NCI-H1436 (cell line): Measurements from ENCODE around the gene PRR19.
"Not testable (repeated sequence)": the region's sequence is repeated elsewhere in the genome, so short reads cannot be mapped to it uniquely, and the experiment has no call there.

Source experiments
- DNase-seq: peaks from one replicate; lab custom pipeline; 2025; lab: John Stamatoyannopoulos, UW

PRR19 gene

DNA sequence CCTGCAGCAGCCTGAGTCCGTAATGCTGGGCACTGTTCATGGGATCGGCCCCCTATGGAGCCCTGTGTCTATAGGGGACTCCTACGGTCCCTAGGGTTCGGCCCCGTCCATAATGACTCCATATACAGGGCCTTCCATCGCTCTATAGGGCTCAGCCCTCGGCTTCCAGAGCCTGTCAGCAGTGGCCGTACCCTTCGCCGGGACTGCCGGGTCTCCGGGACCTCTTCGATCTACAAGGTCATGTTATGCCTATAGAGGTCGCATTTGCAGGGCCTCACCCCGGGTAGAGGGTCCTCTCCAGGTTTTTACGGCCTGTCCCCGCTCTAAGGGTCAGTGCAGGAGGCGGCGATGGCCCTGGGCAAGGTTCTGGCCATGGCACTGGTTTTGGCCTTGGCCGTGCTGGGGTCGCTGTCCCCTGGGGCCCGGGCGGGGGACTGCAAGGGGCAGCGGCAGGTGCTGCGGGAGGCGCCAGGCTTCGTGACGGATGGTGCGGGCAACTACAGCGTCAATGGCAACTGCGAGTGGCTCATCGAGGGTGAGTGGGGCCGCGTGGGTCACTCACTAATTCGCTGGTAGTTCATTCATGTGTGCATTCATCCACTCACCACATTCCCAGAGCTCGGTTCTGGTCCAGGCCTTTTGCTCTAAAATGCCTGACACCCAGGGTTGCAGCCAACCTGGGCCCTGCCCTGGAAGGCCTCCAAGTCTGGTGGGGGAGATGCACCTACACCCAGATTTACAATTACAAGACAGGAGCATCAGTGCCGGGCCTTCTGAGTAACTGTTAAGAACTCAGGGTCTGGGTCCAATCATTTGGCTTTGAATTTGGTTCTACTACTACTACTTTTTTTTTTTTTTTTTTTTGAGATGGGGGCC lies 24.2 kb downstream of the PRR19 start:
- no peak for DNase-seq

DNA sequence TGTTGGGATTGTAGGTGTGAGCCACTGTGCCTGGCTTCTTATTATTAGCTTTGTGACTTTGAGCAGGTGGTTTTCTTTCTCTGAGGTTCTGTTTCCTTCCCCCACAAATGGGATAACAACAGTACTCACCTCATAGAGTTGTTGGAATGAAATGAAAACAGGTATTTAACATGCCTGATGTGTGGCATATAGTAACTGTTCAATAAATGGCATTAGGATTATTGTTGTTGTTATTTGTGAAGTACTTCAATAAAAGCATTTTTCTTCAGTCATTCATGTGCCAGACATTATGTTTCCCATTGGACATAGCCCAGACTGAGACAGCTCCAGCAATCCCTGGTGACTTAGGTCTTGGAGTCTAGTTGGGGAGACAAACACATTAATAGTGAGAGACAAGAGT lies 25.0 kb downstream of the PRR19 start:
- DNase-seq, result no peak

DNA sequence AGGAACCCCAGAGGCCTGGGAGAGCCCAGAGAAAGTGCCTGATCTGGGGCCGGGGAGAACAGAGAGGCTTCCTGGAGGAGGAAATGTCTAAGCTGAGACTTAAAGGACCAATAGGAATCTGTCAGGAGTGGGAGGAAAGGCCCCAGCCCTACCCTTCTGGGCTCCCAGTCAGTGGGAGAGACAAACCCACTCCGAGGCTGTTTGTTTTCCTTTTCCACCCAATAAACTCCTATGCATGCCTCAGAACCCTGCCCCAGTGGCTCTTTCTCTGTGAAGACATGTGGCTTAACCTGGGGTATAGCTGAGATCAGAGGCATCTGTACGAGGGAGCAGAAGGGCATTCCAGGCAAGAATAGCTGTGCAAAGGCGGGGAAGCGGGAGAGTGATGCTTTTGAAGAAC lies 25.4 kb downstream of the PRR19 start:
- no peak for DNase-seq

DNA sequence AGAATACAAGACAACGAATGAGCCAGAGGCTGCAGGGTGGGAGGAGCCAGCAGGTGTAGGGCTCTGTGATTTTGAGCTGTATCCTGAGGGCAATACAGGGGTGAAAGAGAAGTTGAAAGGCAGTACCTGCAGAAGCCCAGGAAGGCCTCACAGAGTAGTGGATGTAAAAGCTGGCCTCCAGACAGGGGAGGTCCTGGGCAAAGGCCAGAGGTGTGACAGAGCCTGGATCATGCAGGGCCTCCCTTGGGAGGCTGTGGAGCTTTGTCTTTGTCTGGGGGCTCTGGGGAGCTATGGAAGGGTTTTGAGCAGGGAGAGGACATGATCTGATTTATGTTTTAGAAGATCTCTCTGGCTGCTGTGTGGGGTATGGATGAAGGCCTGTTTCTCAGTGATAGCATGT lies 26.2 kb downstream of the PRR19 start:
- no peak for DNase-seq

DNA sequence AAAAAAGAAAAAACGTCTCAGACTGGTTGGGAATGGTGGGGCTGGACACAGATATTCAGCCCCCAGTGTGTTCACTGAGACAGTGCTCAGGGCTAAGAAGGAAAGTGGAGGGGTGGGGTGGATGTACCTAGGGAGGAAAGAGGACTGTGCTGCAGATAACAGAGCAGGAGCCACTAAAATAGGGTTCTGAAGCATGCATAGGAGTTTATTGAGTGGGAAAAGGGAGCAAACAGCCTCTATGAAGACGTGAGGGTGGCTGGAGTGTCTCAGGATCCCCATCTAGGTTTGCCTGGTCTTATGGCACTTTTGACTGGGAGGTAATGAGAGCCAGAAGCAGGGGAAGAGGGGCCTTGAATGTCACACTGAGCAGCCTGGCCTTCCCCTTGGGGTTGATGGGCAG lies 26.9 kb downstream of the PRR19 start:
- no peak for DNase-seq

DNA sequence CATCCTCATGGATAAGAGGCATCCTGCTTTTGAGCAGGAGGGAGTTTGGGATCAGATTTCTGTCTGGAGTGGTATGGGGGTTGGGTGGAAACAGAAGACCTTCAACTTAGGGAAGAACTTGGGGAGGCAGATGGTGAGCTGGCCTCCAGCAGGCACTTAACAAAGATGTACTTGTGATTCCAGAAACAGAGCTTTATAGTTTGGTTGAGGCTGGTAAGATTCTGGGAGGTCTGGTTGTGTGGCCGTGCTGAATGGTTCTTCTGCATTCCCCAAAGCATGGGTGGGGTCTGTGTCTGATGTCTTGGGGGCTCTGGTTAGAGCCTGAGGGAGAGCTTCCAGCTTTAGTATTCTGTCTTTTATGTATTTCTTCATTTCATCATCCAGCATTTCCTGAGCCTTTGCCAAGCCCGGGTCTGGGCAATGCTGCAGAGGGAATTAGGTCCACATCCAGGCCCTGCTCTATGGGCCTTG lies 28.3 kb downstream of the PRR19 start:
- DNase-seq, result no peak

DNA sequence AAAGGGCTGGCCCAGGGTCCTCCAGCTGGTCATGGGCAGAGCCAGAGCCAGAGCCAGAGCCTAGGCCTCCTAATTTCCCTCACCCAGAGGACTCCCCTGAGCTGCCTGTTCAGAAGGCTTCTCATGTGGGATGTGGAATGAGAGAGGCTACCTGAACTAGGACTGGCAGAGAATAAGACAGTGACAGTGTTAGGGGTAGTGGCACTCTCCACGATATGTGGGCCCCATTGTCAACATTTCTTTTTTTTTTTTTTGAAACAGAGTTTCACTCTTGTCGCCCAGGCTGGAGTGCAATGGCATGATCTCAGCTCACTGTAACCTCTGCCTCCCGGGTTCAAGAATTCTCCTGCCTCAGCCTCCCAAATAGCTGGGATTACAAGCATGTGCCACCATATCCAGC lies 29.4 kb downstream of the PRR19 start:
- not testable (repeated sequence) for DNase-seq

DNA sequence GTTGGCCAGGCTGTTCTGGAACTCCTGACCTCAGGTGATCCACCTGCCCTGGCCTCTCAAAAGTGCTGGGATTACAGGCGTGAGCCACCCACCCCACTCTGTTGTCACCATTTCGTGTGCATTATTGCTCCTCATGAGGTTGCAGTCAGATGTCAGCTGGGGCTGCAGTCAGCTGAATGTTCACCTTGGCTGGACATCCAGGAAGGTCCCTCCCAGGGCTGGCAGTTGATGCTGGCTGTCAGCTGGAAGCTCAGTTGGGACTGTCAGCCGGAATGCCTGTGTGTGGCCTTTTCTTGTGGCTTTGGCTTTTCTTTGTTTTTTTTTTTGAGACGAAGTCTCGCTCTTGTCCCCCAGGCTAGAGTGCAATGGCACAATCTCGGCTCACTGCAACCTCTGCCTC lies 30.1 kb downstream of the PRR19 start:
- DNase-seq, result no peak

DNA sequence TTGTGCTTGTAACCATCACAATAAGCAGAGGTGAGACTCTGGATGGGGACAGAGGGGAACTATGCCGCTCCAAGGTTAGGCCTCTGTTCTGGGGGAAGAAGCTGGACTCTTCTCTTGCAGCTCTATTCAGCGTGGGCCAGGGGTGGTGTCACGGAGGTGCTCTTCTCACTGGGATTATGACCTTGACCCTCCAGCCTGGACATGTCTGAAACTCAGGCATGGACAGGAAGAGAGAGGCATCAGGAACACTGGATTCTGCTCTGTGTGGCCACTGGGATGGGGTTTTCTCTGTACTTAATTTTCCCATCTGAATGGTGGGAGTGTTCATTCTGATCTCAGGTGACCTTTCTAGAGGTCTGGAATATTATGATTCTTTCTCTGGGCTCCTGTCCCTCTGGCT lies 31.1 kb downstream of the PRR19 start:
- DNase-seq, result no peak

DNA sequence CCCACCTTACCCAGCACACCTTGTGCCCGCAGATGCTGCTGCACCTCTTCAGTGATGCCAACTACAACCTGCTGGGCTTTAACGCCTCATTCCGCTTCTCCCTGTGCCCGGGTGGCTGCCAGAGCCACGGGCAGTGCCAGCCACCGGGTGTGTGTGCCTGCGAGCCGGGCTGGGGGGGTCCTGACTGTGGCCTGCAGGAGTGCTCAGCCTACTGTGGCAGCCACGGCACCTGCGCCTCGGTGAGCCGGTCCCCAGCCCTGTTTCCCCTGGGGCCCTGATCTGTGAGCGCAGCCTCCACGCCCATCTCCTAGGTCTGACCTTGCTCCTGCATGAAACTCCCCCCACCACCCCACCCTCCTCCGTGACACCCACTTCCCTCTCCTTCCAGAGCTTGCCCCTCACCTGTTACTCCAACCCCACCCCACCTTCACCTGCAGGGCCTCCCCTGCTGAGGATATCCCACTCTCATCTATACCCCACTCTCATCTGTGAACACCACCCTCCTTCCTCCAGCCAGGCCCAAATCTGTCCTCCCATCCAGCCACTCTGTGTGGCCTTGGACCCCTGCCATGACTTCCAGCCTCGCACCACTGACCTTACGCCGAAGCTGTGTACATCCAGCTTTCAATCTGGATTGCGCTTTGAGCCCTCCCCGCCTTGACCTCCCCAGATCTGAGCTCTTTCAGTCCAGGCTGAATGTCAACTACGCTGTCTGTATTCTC lies 32.2 kb downstream of the PRR19 start:
- DNase-seq, result no peak

DNA sequence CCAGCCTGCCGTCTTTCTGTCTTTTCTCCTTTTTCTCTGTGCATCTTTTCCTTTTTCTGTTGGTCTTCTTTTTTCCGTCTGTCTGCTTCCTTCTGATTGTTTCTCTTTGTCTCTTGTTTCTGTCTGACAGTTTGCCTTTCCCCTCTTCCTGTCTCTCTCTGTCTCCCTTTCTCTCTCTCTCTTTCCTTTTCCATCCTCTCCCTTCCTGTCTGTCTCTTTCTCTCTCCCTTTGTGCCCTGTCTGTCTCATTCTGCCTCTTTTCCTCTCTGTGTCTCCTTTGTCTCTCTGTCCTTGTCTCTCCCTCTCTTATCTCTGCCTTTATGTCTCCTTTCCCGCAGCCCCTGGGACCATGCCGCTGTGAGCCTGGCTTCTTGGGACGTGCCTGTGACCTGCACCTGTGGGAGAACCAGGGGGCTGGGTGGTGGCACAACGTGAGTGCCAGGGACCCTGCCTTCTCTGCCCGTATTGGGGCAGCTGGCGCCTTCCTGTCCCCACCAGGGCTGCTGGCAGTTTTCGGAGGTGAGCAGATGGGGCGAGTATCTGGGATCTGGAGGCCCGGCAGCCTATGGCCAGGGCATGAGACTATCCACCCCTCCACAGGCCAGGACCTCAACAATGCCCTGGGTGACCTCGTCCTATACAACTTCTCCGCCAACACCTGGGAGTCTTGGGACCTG lies 32.9 kb downstream of the PRR19 start:
- DNase-seq, result no peak

DNA sequence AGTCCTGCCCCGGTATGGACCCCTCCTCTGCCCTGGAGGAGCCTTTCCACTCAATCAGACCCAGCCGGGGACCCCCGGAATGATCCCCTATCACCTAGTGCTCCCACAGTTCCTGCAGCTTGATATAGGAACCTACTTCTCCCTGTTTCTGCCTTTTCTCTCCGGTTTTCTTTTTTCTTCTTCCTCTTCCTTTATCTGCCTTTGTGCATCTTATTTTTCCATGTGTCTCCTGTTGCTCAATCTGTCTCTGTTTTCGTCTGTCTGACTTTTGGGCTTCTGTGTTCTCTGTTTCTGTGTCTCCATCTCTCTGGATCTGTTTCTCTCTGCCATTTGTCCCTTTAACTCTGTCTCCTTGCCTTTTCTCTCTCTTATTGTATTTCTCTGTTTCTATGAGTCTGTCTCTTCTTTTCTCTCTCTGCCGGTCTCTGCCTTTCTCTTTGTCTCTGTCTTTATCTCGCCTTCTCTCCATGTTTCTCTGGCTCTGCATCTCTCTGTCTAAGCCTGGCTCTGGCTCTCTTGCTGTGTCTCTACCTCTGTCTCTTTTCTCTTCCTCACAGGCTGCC lies 33.5 kb downstream of the PRR19 start:
- no peak for DNase-seq

DNA sequence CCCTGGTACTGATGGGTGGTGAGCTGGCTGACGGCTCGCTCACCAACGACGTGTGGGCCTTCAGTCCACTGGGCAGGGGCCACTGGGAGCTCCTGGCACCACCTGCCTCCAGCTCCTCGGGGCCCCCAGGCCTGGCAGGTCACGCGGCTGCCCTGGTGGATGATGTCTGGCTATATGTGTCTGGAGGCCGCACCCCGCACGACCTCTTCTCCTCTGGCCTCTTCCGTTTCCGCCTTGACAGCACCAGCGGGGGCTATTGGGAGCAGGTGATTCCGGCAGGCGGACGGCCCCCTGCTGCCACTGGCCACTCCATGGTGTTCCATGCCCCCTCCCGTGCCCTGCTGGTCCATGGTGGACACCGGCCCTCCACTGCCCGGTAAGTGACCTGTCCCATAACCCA lies 34.0 kb downstream of the PRR19 start:
- no peak for DNase-seq

DNA sequence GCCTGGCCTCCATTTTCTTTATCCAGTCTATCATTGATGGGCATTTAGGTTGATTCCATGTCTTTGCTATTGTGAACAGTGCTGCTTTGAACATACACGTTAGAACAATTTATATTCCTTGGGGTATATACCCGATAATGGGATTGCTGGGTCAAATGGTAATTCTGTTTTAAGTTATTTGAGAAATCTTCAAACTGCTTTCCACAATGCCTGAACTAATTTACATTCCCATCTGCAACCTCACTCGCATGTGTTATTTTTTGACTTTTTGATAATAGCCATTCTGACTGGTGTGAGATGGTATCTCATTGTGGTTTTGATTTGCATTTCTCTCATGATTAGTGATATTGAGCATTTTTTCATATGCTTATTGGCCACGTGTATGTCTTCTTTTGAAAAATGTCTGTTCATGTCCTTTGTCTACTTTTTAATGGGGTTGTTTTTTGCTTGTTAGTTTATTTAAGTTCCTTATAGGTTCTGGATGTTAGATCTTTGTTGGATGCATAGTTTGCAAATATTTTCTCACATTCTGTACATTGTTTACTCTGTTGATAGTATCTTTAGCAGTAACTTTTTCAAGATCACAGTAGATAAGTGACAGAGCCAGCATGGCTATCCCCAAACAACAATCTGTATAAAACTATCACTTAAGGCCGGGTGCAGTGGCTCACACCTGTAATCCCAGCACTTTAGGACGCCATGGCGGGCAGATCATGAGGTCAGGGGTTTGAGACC lies 37.4 kb downstream of the PRR19 start:
- not testable (repeated sequence) for DNase-seq

DNA sequence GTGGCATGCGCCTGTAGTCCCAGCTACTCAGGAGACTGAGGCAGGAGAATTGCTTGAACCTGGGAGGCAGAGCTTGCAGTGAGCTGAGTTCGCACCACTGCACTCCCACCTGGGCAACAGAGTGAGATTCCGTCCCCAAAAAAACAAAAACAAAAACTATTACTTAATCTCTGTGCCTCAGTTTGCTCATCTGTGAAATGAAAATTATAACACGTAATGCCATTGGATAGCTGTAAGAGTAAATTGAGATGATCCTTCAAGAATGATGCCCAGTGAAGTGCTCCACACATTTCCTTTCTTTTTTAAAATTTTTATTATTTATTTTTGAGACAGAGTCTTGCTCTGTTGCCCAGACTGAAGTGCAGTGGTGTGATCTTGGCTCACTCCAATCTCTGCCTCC lies 38.0 kb downstream of the PRR19 start:
- DNase-seq, result not testable (repeated sequence)

DNA sequence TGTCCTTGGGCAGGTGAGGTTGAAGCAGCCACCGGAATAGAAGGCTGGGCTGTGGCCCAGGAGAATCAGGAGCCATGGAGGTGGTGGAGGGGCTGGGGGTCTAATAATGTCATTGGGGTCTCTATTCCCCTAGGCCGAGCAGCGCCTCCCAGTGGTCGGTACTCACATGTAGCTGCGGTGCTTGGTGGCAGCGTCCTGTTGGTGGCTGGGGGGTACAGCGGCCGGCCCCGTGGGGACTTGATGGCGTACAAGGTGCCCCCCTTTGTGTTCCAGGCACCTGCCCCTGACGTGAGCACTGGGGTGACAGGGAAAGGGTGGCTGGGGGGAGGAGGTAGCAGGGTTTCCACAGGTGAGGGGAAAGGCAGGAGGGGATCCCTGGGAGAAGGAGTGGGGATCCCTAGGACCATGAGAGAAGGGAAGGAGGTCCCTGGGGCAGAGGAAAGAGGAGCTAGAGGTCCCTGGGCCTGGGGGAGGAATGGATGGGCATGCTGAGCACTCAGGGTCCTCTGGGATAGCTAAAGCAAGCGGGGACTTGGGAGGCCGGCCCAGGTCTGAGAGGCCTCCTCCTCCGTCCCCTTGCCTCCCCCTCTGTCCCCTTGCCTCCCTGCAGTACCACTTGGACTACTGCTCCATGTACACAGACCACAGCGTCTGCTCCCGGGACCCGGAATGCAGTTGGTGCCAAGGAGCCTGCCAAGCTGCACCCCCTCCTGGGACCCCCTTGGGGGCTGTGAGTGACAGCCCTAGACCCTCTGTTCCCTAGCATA lies 41.6 kb downstream of the PRR19 start:
- no peak for DNase-seq

DNA sequence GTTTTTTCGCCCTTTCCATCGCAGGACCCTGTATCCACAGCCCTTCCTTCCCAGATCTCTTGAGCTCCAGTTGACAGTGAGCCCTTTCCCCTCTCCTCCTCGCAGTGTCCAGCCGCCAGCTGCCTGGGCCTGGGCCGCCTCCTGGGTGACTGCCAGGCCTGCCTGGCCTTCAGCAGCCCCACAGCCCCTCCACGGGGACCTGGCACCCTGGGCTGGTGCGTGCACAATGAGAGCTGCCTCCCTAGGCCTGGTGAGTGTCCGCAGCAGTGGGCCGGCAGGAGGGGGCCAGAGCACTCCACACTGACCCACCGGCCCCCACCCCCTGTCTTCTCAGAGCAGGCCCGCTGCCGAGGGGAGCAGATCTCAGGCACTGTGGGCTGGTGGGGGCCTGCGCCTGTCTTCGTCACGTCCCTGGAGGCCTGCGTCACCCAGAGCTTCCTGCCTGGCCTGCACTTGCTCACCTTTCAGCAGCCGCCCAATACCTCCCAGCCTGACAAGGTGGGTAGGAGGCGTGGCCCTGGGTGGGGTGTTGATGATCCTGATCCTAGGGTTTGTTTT lies 42.5 kb downstream of the PRR19 start:
- no peak for DNase-seq

DNA sequence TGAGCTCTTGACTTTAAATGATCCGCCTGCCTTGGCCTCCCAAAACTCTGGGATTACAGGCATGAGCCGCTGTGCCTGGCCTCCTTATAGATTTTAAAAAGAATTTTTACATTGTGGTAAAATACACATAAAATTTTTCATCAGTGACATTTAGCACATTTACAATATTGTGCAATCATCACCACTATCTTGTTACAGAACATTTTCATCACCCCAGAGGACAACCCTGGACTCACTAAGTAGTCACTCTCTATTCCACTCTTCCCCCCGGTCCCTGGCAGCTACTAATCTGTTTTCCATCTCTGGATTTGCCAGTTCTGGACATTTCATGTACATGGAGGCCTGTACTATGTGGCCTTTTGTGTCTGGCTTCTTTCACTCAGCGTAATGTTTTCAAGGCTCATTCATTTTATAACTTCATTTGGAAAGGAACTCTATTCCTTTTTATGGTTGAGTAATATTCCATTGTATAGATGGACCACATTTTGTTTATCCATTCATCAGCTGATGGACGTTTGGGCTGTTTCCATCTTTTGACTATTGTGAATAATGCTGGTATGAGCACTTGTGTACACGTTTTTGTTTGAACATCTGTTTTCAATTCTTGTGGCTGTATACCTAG lies 43.4 kb downstream of the PRR19 start:
- DNase-seq, result no peak

DNA sequence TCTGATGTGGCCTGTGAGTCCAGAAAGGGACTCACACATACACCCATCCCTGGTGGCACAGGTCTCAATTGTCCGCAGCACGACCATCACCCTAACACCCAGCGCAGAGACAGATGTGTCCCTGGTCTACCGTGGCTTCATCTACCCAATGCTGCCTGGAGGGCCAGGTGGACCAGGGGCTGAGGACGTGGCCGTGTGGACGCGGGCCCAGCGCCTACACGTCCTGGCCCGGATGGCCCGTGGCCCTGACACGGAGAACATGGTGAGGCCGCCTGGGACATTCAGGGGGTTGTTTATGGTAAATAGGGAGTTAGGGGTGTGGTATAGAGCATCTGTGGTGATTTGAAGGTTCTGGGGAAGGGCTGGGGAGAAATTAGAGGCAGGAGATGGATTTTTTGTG lies 46.3 kb downstream of the PRR19 start:
- DNase-seq, result no peak
